Uterus (tissue), 4 donors: ENCODE data around the gene FBXW9. TPM values are rescaled to one million over a fixed set of nuclear protein-coding genes. Genes with fewer than 3 reads are reported as not detected.
"Not testable (repeated sequence)": the region's sequence is repeated elsewhere in the genome, so short reads cannot be mapped to it uniquely, and the experiment has no call there.

ENCODE experiments used
- DNase-seq, 2 donors: peaks; one replicate each; pipeline ENCODE4 v3.0.0-alpha.2; 2019 to 2020
- H3K27ac ChIP-seq, 2 donors: fragments of 200-600 bp; sonication (generic); 1 replicate in 1 of 2; 2 replicates in 1 of 2; pipeline ENCODE4 v1.5.1; 2016 to 2018
- H3K27me3 ChIP-seq, 2 donors: fragments of 200-600 bp; sonication (generic); one replicate each; pipeline ENCODE4 v1.5.1; 2018 to 2019; ENCODE audit warnings: control low read depth in 1 of 2
- H3K36me3 ChIP-seq, 2 donors: fragments of 200-600 bp; sonication (generic); one replicate each; pipeline ENCODE4 v1.5.1; 2019; ENCODE audit warnings: control low read depth in 1 of 2
- H3K4me1 ChIP-seq, 2 donors: fragments of 200-600 bp; sonication (generic); one replicate each; pipeline ENCODE4 v1.5.1; 2018 to 2019; ENCODE audit warnings: control low read depth in 1 of 2
- H3K4me3 ChIP-seq, 2 donors: fragments of 200-600 bp; sonication (generic); 1 replicate in 1 of 2; 2 replicates in 1 of 2; pipeline ENCODE4 v1.5.1; 2018 to 2019; ENCODE audit warnings: mild to moderate bottlenecking in 1 of 2
- H3K9me3 ChIP-seq, 2 donors: fragments of 200-600 bp; sonication (generic); one replicate each; pipeline ENCODE4 v1.5.1; 2019; ENCODE audit warnings: control low read depth in 1 of 2
- POLR2A ChIP-seq, 2 donors: fragments of 450-650 bp; IDR thresholded peaks; one replicate each; pipeline ENCODE4 v1.6.1; 2016; ENCODE audit warnings: antibody characterized with exemption in 2 of 2, mild to moderate bottlenecking in 1 of 2, moderate library complexity in 1 of 2
- intact Hi-C: fragments of 100-400 bp; cut with DNase I; formaldehyde crosslinking; loops from one replicate; pipeline ENCODE4 v1.15.1; 2023; ENCODE audit warnings: low total_unique reads
- total RNA-seq, 4 donors: library from RNA; depleted of rRNA in 3 of 4; stranded (reverse); fragments of >200 nt in 3 of 4; gene quantifications; one replicate each; pipeline versions ENCODE4 v1.1.0 to v1.2.4, GENCODE V29; 2014 to 2023
- TF ChIP-seq, protein P1 (sequence below), 4 experiments: fragments of 200-600 bp in 2 of 4; fragments of 450-650 bp in 2 of 4; sonication (generic) in 2 of 4; IDR thresholded peaks; one replicate each; pipeline ENCODE4 v1.5.1; 2016 to 2019; ENCODE audit warnings: antibody characterized with exemption in 4 of 4, mild to moderate bottlenecking in 2 of 4, moderate library complexity in 1 of 4
- donor health status: DM: yes; HTN: yes; CAD: no.

Gene FBXW9
- total RNA-seq, 4 donors from 2014 or later = 3.8 to 9.5 TPM; not detected in 2

DNA sequence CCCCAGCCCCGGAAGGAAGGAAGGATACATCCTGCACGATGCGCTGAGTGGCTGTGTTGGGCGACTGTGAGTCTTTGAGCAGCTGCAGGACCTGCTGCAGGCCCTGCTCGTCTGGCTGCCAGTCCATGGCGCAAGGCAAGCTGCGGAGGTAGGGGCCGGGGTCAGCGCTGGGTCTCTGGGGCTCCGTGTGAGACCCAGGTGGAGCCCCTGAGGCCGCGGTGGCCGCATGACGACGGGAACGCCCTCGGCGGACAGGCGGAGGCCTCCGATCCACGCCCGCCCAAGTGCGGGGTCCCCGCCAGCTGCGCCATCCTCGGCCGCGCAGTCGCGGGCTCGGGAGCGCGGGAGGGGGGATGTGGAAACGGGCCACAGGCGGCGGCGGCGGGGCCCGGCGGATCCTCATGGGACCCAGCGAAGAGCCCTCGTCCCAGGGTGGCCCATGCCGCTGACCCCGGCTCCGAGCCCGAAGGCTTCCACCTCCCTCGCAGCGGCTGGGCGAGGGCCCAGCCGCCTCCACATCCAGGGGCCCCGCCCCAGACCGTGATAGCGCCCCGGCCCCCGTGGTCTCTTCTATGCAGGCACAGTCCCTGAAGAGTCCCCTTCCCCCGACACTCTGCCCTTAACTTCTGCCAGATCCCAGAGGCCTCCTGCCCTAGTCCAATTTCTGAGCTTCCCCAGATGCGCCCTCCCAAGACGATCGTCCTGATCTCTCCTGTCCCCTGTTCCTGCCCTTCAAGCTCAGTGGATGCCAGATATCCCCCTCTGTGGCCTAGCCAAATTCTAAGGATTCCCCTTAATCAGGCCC, 24.6 kb upstream of the FBXW9 start:
- peak in 1 of 2 donors; percentile 43 for DNase-seq
- H3K4me1 ChIP-seq = peaks cover 4 to 5% of the 10 kb centered on the region in 2 donors
- intact Hi-C loops = no loop called here

DNA sequence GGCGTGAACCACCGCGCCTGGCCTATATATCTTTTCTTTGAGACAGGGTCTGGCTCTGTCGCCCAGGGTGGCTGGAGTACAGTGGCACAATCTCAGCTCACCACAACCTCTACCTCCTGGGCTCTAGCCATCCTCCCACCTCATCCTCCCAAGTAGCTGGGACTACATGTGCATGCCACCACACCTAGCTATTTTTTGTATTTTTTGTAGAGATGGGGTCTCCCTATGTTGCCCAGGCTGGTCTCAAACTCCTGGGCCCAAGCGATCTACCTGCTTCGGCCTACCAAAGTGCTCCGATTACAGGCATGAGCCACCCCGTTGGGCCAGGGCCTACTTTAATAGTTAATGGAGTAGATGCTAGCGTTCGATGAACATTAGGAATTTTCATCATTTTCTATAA, 23.9 kb upstream of the FBXW9 start:
- Histone ChIP-seq H3K9me3 (no peaks in the 10 kb centered on the region), H3K27me3 (no peaks in the 10 kb centered on the region), H3K4me1 (peaks cover 4 to 5% of the 10 kb centered on the region in 2 donors), H3K27ac (peak overlapping the region; percentile 98), H3K36me3 (no peaks in the 10 kb centered on the region), H3K4me3 (peak overlapping the region in 1 of 2 donors; percentile 86)
- intact Hi-C loops = no loop called here
- TF ChIP-seq, protein P1, sequence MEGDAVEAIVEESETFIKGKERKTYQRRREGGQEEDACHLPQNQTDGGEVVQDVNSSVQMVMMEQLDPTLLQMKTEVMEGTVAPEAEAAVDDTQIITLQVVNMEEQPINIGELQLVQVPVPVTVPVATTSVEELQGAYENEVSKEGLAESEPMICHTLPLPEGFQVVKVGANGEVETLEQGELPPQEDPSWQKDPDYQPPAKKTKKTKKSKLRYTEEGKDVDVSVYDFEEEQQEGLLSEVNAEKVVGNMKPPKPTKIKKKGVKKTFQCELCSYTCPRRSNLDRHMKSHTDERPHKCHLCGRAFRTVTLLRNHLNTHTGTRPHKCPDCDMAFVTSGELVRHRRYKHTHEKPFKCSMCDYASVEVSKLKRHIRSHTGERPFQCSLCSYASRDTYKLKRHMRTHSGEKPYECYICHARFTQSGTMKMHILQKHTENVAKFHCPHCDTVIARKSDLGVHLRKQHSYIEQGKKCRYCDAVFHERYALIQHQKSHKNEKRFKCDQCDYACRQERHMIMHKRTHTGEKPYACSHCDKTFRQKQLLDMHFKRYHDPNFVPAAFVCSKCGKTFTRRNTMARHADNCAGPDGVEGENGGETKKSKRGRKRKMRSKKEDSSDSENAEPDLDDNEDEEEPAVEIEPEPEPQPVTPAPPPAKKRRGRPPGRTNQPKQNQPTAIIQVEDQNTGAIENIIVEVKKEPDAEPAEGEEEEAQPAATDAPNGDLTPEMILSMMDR (IDR thresholded peaks at IDR 0.05) = no peak
- no peak for DNase-seq

More for the DNA sequence above, 24.6 kb upstream of the FBXW9 start:
- Histone ChIP-seq H3K36me3 (no peaks in the 10 kb centered on the region), H3K9me3 (no peaks in the 10 kb centered on the region), H3K27me3 (no peaks in the 10 kb centered on the region), H3K4me3 (peak overlapping the region; percentile 71 to 86), H3K27ac (peak overlapping the region; percentile 98)
- TF ChIP-seq POLR2A (IDR thresholded peaks at IDR 0.05) = no peak
- TF ChIP-seq, protein P1 (IDR thresholded peaks at IDR 0.05) = no peak

DNA sequence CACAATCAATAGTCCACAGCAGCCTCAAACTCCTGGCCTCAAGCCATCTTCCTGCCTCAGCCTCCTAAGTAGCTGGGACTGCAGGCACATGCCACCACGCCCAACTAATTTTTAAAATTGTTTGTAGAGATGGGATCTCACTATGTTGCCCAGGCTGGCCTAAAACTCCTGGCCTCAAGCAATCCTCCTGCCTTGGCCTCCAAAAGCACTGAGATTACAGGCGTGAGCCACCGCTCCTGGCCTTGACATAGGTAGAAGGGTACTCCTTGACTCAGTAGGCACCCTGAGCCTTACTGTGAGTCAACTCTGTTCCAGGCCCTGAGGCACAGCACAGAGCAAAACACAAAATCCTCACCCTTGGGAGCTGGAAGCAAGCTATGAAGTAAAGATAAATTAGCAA, 19.5 kb upstream of the FBXW9 start:
- H3K4me3 ChIP-seq = no peak overlapping the region
- H3K4me1 ChIP-seq = peaks cover 4 to 5% of the 10 kb centered on the region in 2 donors
- no peaks in the 10 kb centered on the region for H3K27me3 ChIP-seq
- DNase-seq = no peak
- H3K36me3 ChIP-seq = no peaks in the 10 kb centered on the region
- no peaks in the 10 kb centered on the region for H3K9me3 ChIP-seq
- intact Hi-C loops = no loop called here
- no peak for TF ChIP-seq POLR2A (IDR thresholded peaks at IDR 0.05)
- TF ChIP-seq, protein P1 (IDR thresholded peaks at IDR 0.05) = no peak
- no peak overlapping the region for H3K27ac ChIP-seq

DNA sequence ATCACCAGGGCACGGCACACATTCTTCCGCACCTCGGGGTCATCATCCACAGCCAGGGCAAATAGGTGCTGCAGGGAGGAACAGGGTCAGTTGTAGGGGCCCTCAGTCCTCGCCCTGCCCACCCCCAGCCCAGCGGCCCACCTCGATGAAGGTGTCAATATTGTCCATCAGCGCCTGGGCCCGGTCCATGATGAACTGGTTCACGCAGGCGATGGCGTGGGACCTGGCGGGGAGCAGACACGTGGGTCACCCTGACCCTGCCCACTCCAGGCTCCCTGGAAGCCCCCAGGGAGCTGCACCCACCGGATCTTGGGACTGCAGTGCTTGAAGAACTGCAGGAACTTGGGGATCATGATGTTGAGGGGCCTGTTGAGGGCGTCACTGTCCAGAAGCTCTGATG, 18.7 kb upstream of the FBXW9 start:
- Histone ChIP-seq H3K36me3 (no peaks in the 10 kb centered on the region), H3K4me3 (no peak overlapping the region), H3K4me1 (peaks cover 0 to 1% of the 10 kb centered on the region in 2 donors), H3K27ac (no peak overlapping the region), H3K9me3 (no peaks in the 10 kb centered on the region), H3K27me3 (no peaks in the 10 kb centered on the region)
- intact Hi-C loops = no loop called here
- DNase-seq = no peak
- no peak for TF ChIP-seq POLR2A (IDR thresholded peaks at IDR 0.05)
- TF ChIP-seq, protein P1 (IDR thresholded peaks at IDR 0.05) = no peak

DNA sequence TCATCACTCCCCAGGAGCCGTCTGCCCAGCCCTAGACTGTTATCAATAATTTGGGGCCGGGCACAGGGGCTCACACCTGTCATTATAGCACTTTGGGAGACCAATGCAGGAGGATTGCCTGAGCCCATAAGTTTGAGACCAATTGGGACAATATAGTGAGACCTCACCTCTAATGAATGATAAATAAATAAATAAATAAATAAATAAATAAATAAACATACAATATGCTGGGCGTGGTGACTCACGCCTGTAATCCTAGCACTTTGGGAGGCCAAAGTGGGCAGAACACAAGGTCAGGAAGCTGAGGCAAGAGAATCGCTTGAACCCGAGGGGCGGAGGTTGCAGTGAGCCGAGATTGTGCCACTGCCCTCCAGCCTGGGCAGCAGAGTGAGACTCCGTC, 16.9 kb upstream of the FBXW9 start:
- H3K27ac ChIP-seq, H3K4me3 ChIP-seq, H3K27me3 ChIP-seq, H3K9me3 ChIP-seq, intact Hi-C loops, H3K36me3 ChIP-seq, DNase-seq, H3K4me1 ChIP-seq: not testable (repeated sequence)
